Liver (tissue), 3 donors: ENCODE data around the gene RETREG3.

Source experiments
- ATF3 ChIP-seq: IDR thresholded peaks from 2 replicates; pipeline ENCODE4 v1.6.1; 2016; ENCODE audit warnings: antibody characterized with exemption
- EGR1 ChIP-seq, 2 donors: IDR thresholded peaks; 2 replicates each; pipeline ENCODE4 v1.6.1; 2016 to 2018; ENCODE audit warnings: antibody characterized with exemption in 2 of 2, low read depth in 2 of 2
- GABPA ChIP-seq, 2 donors: IDR thresholded peaks in 1 of 2; conservative IDR thresholded peaks in 1 of 2; 2 replicates each; pipeline ENCODE4 v1.6.1; 2016; ENCODE audit warnings: antibody characterized with exemption in 2 of 2, mild to moderate bottlenecking in 1 of 2, moderate library complexity in 1 of 2
- JUND ChIP-seq, 2 donors: IDR thresholded peaks; 2 replicates each; pipeline ENCODE4 v1.6.1; 2016; ENCODE audit warnings: antibody characterized with exemption in 2 of 2
- MAX ChIP-seq: IDR thresholded peaks from 2 replicates; pipeline ENCODE4 v1.6.1; 2016; ENCODE audit warnings: antibody characterized with exemption
- RAD21 ChIP-seq, 2 donors: IDR thresholded peaks; 2 replicates each; pipeline ENCODE4 v1.6.1; 2016; ENCODE audit warnings: antibody characterized with exemption in 2 of 2, mild to moderate bottlenecking in 2 of 2
- SP1 ChIP-seq: IDR thresholded peaks from 2 replicates; pipeline ENCODE4 v1.6.1; 2018; ENCODE audit warnings: antibody characterized with exemption, mild to moderate bottlenecking
- TAF1 ChIP-seq: conservative IDR thresholded peaks from 2 replicates; pipeline ENCODE4 v1.6.1; 2016; ENCODE audit warnings: antibody characterized with exemption, mild to moderate bottlenecking
- YY1 ChIP-seq: IDR thresholded peaks from 2 replicates; pipeline ENCODE4 v1.6.1; 2016; ENCODE audit warnings: antibody characterized with exemption, mild to moderate bottlenecking
- TF ChIP-seq, protein P1 (sequence below): fragments of 150-350 bp; IDR thresholded peaks from 2 replicates; pipeline ENCODE4 v1.5.1; 2017; ENCODE audit warnings: improper control_type of control experiment, low read depth, low read length; ENCODE audit not compliant: missing input control
- TF ChIP-seq, protein P2 (sequence below): IDR thresholded peaks from 2 replicates; pipeline ENCODE4 v1.6.1; 2016; ENCODE audit warnings: antibody characterized with exemption
- TF ChIP-seq, protein P3 (sequence below): IDR thresholded peaks from 2 replicates; pipeline ENCODE4 v1.6.1; 2016; ENCODE audit warnings: antibody characterized with exemption, mild to moderate bottlenecking
- donor health status: healthy.
- donor health status: healthy.

DNA sequence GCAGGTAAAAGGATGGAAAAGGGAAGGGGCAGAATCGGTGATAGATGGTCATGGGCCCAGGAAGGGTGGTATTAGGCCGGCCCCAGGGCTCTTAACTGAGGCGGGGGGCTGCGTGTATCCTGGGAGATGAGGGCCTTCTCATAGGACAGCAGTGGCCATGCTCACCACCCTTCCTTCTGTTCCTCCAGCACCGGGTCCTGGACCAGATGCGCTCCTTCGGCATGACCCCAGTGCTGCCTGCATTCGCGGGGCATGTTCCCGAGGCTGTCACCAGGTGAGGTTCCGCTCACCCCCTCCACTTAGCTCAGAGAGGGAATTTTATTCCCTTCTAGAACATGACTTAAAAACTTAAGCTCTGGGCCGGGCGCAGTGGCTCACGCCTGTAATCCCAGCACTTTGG, 70.7 kb downstream of the RETREG3 start:
- TF ChIP-seq, protein P1, sequence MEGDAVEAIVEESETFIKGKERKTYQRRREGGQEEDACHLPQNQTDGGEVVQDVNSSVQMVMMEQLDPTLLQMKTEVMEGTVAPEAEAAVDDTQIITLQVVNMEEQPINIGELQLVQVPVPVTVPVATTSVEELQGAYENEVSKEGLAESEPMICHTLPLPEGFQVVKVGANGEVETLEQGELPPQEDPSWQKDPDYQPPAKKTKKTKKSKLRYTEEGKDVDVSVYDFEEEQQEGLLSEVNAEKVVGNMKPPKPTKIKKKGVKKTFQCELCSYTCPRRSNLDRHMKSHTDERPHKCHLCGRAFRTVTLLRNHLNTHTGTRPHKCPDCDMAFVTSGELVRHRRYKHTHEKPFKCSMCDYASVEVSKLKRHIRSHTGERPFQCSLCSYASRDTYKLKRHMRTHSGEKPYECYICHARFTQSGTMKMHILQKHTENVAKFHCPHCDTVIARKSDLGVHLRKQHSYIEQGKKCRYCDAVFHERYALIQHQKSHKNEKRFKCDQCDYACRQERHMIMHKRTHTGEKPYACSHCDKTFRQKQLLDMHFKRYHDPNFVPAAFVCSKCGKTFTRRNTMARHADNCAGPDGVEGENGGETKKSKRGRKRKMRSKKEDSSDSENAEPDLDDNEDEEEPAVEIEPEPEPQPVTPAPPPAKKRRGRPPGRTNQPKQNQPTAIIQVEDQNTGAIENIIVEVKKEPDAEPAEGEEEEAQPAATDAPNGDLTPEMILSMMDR, result no peak
- TF ChIP-seq, protein P2, sequence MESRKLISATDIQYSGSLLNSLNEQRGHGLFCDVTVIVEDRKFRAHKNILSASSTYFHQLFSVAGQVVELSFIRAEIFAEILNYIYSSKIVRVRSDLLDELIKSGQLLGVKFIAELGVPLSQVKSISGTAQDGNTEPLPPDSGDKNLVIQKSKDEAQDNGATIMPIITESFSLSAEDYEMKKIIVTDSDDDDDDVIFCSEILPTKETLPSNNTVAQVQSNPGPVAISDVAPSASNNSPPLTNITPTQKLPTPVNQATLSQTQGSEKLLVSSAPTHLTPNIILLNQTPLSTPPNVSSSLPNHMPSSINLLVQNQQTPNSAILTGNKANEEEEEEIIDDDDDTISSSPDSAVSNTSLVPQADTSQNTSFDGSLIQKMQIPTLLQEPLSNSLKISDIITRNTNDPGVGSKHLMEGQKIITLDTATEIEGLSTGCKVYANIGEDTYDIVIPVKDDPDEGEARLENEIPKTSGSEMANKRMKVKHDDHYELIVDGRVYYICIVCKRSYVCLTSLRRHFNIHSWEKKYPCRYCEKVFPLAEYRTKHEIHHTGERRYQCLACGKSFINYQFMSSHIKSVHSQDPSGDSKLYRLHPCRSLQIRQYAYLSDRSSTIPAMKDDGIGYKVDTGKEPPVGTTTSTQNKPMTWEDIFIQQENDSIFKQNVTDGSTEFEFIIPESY, result no peak
- TF ChIP-seq GABPA (IDR thresholded peaks at IDR 0.05 in 1 of 2, conservative IDR thresholded peaks at IDR 0.05 in 1 of 2) (no peak), TAF1 (no peak), EGR1 (IDR thresholded peaks at IDR 0.05; ENCODE audit: low read depth in 2 of 2) (no peak), YY1 (no peak), RAD21 (IDR thresholded peaks at IDR 0.05) (no peak), MAX (no peak), ATF3 (no peak), JUND (IDR thresholded peaks at IDR 0.05) (no peak), SP1 (no peak)
- TF ChIP-seq, protein P3, sequence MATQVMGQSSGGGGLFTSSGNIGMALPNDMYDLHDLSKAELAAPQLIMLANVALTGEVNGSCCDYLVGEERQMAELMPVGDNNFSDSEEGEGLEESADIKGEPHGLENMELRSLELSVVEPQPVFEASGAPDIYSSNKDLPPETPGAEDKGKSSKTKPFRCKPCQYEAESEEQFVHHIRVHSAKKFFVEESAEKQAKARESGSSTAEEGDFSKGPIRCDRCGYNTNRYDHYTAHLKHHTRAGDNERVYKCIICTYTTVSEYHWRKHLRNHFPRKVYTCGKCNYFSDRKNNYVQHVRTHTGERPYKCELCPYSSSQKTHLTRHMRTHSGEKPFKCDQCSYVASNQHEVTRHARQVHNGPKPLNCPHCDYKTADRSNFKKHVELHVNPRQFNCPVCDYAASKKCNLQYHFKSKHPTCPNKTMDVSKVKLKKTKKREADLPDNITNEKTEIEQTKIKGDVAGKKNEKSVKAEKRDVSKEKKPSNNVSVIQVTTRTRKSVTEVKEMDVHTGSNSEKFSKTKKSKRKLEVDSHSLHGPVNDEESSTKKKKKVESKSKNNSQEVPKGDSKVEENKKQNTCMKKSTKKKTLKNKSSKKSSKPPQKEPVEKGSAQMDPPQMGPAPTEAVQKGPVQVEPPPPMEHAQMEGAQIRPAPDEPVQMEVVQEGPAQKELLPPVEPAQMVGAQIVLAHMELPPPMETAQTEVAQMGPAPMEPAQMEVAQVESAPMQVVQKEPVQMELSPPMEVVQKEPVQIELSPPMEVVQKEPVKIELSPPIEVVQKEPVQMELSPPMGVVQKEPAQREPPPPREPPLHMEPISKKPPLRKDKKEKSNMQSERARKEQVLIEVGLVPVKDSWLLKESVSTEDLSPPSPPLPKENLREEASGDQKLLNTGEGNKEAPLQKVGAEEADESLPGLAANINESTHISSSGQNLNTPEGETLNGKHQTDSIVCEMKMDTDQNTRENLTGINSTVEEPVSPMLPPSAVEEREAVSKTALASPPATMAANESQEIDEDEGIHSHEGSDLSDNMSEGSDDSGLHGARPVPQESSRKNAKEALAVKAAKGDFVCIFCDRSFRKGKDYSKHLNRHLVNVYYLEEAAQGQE, result no peak
